ENCODE data around the gene KIF3C. TPM values are rescaled to one million over a fixed set of nuclear protein-coding genes. Genes with fewer than 3 reads are reported as not detected.

The KIF3C gene
- total and polyA plus RNA-seq, 10 of the 15 experiments (the other 5 are each of a cell fraction or from before 2014, with no cell fraction given) = 0.10 to 0.63 (median 0.46) TPM

GRCh38 chr2:26002632-26003310, 20.5 kb upstream of the KIF3C start:
- no peaks in the 10 kb centered on the region for H3K27me3 ChIP-seq (replicated peaks in 1 of 2; ENCODE audit: control insufficient read depth in 2 of 2, insufficient read depth in 2 of 2, low read length in 1 of 2)
- FAIRE-seq (no peak), DNase-seq (ENCODE audit: low read depth, low spot score) (no peak), ATAC-seq (peak; percentile 64)
- ChIA-PET RAD21 (ENCODE audit: unreplicated experiment) (no interaction called here), SMC1A (ENCODE audit: uncharacterized antibody, unreplicated experiment) (interaction anchor here (0.6 to 1.4 kb wide), 3 partner anchors 11 to 85 kb away, joined by 3 to 4 read pairs (median 3); no protein-coding TSS in a partner anchor), POLR2A (no interaction called here), CTCF (interaction anchor here (0.5 kb wide), 2 partner anchors 100 to 113 kb away, joined by 3 read pairs; no protein-coding TSS in a partner anchor)
- WGBS (ENCODE audit: insufficient coverage, insufficient replicate concordance, low lambda C conversion rate, missing lambda C conversion rate) = 53% methylated on average over 9 of the region's 9 CpGs
- BruUV-seq (replicated peaks) = no TSS peak
- no peaks in the 10 kb centered on the region for H3K36me3 ChIP-seq (ENCODE audit: control insufficient read depth in 2 of 2, insufficient read depth in 2 of 2, low read length in 1 of 2)
- no peaks in the 10 kb centered on the region for H4K20me1 ChIP-seq (ENCODE audit: control insufficient read depth, insufficient read depth)
- H3K4me1 ChIP-seq (ENCODE audit: control insufficient read depth, insufficient read depth, low read length) = no peaks in the 10 kb centered on the region
- no peaks in the 10 kb centered on the region for H3K79me2 ChIP-seq (ENCODE audit: control insufficient read depth, insufficient read depth, low read length)
- no peaks in the 10 kb centered on the region for H3K9me3 ChIP-seq (replicated peaks; ENCODE audit: control insufficient read depth, insufficient read depth, low read length)
- no peak overlapping the region for H3K9ac ChIP-seq (ENCODE audit: control insufficient read depth, insufficient read depth, low read length)
- H3K4me3 ChIP-seq = no peak overlapping the region
- peak overlapping the region; percentile 69 for H2AFZ ChIP-seq (ENCODE audit: control insufficient read depth, low read depth, low read length)
- no peak overlapping the region for H3K27ac ChIP-seq (ENCODE audit: control insufficient read depth, insufficient read depth)
- in situ Hi-C loops (cut with MboI) = no loop called here
- intact Hi-C loops (cut with micrococcal nuclease; ENCODE audit: unreplicated experiment) = no loop called here
- TF ChIP-seq BCL11A (IDR thresholded peaks at IDR 0.05; ENCODE audit: low read depth, low read length) (no peak), RAD51 (IDR thresholded peaks at IDR 0.05) (peak; percentile 39; the same call in 1 of the 2 replicates), FOS (IDR thresholded peaks at IDR 0.05; ENCODE audit: borderline replicate concordance, extremely low read depth, insufficient read length) (no peak), USF1 (IDR thresholded peaks at IDR 0.05; ENCODE audit: borderline replicate concordance, extremely low read length, insufficient read depth, low read depth, low read length) (peak; percentile 63)
- H3K4me2 ChIP-seq (ENCODE audit: control insufficient read depth, insufficient read depth) = no peak overlapping the region

- intact Hi-C loops (cut with micrococcal nuclease; ENCODE audit: unreplicated experiment) (no loop called here), in situ Hi-C loops (cut with MboI) (no loop called here)
- DNase-seq (ENCODE audit: low read depth, low spot score) (no peak), FAIRE-seq (no peak), ATAC-seq (no peak)
- no peaks in the 10 kb centered on the region for H3K9me3 ChIP-seq (replicated peaks; ENCODE audit: control insufficient read depth, insufficient read depth, low read length)
- 24% methylated on average over 4 of the region's 4 CpGs for WGBS (ENCODE audit: insufficient coverage, insufficient replicate concordance, low lambda C conversion rate, missing lambda C conversion rate)
- no TSS peak for BruUV-seq (replicated peaks)
- ChIA-PET POLR2A (no interaction called here), RAD21 (ENCODE audit: unreplicated experiment) (no interaction called here), SMC1A (ENCODE audit: uncharacterized antibody, unreplicated experiment) (no interaction called here), CTCF (no interaction called here)
- H3K27ac ChIP-seq (ENCODE audit: control insufficient read depth, insufficient read depth) = no peak overlapping the region
- no peaks in the 10 kb centered on the region for H4K20me1 ChIP-seq (ENCODE audit: control insufficient read depth, insufficient read depth)
- H3K9ac ChIP-seq (ENCODE audit: control insufficient read depth, insufficient read depth, low read length) = no peak overlapping the region
- no peak overlapping the region for H3K4me3 ChIP-seq
- no peaks in the 10 kb centered on the region for H3K27me3 ChIP-seq (replicated peaks in 1 of 2; ENCODE audit: control insufficient read depth in 2 of 2, insufficient read depth in 2 of 2, low read length in 1 of 2)
- H3K4me2 ChIP-seq (ENCODE audit: control insufficient read depth, insufficient read depth) = no peak overlapping the region
- no peaks in the 10 kb centered on the region for H3K79me2 ChIP-seq (ENCODE audit: control insufficient read depth, insufficient read depth, low read length)
- H3K36me3 ChIP-seq (ENCODE audit: control insufficient read depth in 2 of 2, insufficient read depth in 2 of 2, low read length in 1 of 2) = no peaks in the 10 kb centered on the region
- no peak overlapping the region for H2AFZ ChIP-seq (ENCODE audit: control insufficient read depth, low read depth, low read length)
- H3K4me1 ChIP-seq (ENCODE audit: control insufficient read depth, insufficient read depth, low read length) = no peaks in the 10 kb centered on the region
- TF ChIP-seq HDAC2 (IDR thresholded peaks at IDR 0.05) (no peak), E4F1 (IDR thresholded peaks at IDR 0.05; ENCODE audit: borderline replicate concordance, partially characterized antibody) (no peak), LARP7 (IDR thresholded peaks at IDR 0.05) (no peak), ZSCAN29 (IDR thresholded peaks at IDR 0.05) (no peak), DPF2 (IDR thresholded peaks at IDR 0.05) (no peak), BCLAF1 (IDR thresholded peaks at IDR 0.05) (no peak)
Measured at GRCh38 chr2:26001743-26002351, 19.6 kb upstream of the KIF3C start.

All from GM12878 (cell line).